ENCODE measurements around the gene IL10RB. TPM values are rescaled to one million over a fixed set of nuclear protein-coding genes. Genes with fewer than 3 reads are reported as not detected.

The IL10RB gene
- total and polyA plus RNA-seq, 2 of the 8 experiments (the other 6 are each of a cell fraction or from before 2014, with no cell fraction given), result 2.7 to 3.2 TPM

DNA sequence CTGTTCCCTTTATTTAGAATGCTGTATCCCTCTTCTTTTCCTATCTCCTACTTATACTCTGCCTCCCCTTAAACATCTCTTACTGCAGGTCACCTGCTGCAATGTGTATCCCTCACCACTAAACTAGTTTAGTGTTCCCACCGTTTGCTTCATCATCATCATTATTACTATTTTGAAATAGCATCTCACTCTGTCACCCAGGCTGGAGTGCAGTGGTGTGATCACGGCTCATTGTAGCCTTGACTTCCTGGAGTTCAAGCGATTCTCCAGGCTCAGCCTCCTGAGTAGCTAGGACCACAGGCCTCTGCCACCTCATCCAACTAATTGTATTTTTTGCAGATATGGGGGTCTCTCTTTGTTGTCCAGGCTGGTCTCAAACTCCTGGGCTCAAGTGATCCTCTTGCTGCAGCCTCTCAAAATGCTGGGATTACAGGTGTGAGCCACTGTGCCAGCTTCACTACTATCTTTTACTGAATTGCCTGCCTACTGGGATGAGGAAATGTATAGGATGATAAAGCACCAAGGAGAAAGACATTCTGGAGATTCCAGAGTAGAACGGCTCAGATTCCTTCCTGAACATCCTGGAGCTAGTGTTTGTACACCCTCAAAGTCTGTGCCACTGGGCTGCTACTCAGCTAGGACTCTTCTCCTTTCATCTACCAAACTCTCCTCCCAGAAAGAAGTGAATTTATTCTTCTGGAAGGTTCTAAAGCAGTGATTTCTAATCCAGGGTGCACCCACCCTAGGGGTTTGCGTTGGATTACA, 50.0 kb downstream of the IL10RB start:
- 82% methylated on average over 5 of the region's 5 CpGs; no CpG with 5 or more reads in 1 of the 2 experiments for WGBS, 2 experiments (ENCODE audit: extremely low coverage in 1 of 2, insufficient coverage in 1 of 2, insufficient read length in 1 of 2, insufficient replicate concordance in 2 of 2, low coverage in 1 of 2, low lambda C conversion rate in 2 of 2, missing lambda C conversion rate in 1 of 2)
- no peak for FAIRE-seq
- no peak for TF ChIP-seq YY1 (IDR thresholded peaks at IDR 0.05; ENCODE audit: low read depth, low read length)
- TF ChIP-seq SIRT6 (IDR thresholded peaks at IDR 0.05; ENCODE audit: low read length), result no peak
- TF ChIP-seq, protein P1, sequence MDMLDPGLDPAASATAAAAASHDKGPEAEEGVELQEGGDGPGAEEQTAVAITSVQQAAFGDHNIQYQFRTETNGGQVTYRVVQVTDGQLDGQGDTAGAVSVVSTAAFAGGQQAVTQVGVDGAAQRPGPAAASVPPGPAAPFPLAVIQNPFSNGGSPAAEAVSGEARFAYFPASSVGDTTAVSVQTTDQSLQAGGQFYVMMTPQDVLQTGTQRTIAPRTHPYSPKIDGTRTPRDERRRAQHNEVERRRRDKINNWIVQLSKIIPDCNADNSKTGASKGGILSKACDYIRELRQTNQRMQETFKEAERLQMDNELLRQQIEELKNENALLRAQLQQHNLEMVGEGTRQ (IDR thresholded peaks at IDR 0.05; ENCODE audit: low read length), result no peak
- TF ChIP-seq SRF (IDR thresholded peaks at IDR 0.05; ENCODE audit: low read depth, low read length), result no peak
- TF ChIP-seq GABPA (IDR thresholded peaks at IDR 0.05; ENCODE audit: borderline replicate concordance, insufficient read depth, low read length), result no peak
- TF ChIP-seq POLR2AphosphoS5 (IDR thresholded peaks at IDR 0.05; ENCODE audit: low read depth, low read length), result no peak
- no peak for TF ChIP-seq SIX5 (IDR thresholded peaks at IDR 0.05; ENCODE audit: low read depth, low read length)
- no peak for TF ChIP-seq HDAC2 (IDR thresholded peaks at IDR 0.05; ENCODE audit: borderline replicate concordance in 1 of 2, low read depth in 2 of 2, low read length in 2 of 2)
- no peak for TF ChIP-seq CEBPB (IDR thresholded peaks at IDR 0.05; ENCODE audit: low read depth, low read length)
- TF ChIP-seq CHD2 (IDR thresholded peaks at IDR 0.05; ENCODE audit: low read length), result no peak

More for the DNA sequence above, 50.0 kb downstream of the IL10RB start:
- Histone ChIP-seq H2BK15ac (ENCODE audit: low read length) (no peak overlapping the region), H3K4me2 (ENCODE audit: insufficient read depth in 1 of 2, low read depth in 2 of 2, low read length in 2 of 2) (no peak overlapping the region), H4K20me1 (replicated peaks in 1 of 2; ENCODE audit: control insufficient read depth in 1 of 2, insufficient read depth in 2 of 2, low read length in 2 of 2) (no peaks in the 10 kb centered on the region), H3K23ac (ENCODE audit: insufficient read length) (no peak overlapping the region), H2BK20ac (ENCODE audit: low read length) (no peak overlapping the region), H3K23me2 (ENCODE audit: low read depth, low read length) (no peaks in the 10 kb centered on the region), H2BK5ac (ENCODE audit: low read depth, low read length) (no peak overlapping the region), H3K36me3 (ENCODE audit: control insufficient read depth in 2 of 4, insufficient read depth in 4 of 4, low read length in 3 of 4) (no peaks in the 10 kb centered on the region), H4K8ac (ENCODE audit: extremely low read depth, insufficient read depth, low read length) (no peak overlapping the region), H3K9me3 (ENCODE audit: insufficient read depth in 2 of 2, low read depth in 1 of 2, low read length in 1 of 2) (no peaks in the 10 kb centered on the region; a peak in 1 of 4 replicates), H3K14ac (ENCODE audit: insufficient read length) (no peak overlapping the region), H3K4me3 (ENCODE audit: extremely low read depth in 1 of 4, insufficient read depth in 2 of 4, low read depth in 3 of 4, low read length in 4 of 4) (no peak overlapping the region), H3K18ac (ENCODE audit: extremely low read depth, low read length) (no peak overlapping the region), H4K5ac (ENCODE audit: insufficient read length, low read depth, low read length) (no peak overlapping the region), H2BK12ac (ENCODE audit: low read depth, low read length) (no peak overlapping the region), H2AFZ (ENCODE audit: low read length) (no peak overlapping the region), H3K4me1 (replicated peaks in 1 of 4; ENCODE audit: control insufficient read depth in 3 of 4, insufficient read depth in 4 of 4, low read length in 3 of 4) (no peaks in the 10 kb centered on the region), H2AK5ac (ENCODE audit: low read depth, low read length) (no peak overlapping the region), H3K27ac (ENCODE audit: low read depth, low read length) (no peak overlapping the region), H3K9ac (replicated peaks in 1 of 4; ENCODE audit: extremely low read depth in 1 of 4, low read depth in 3 of 4, low read length in 3 of 4) (no peak overlapping the region), H3K56ac (replicated peaks; ENCODE audit: insufficient read length, low read depth, low read length) (no peak overlapping the region), H2BK120ac (replicated peaks; ENCODE audit: low read depth, low read length) (no peak overlapping the region), H3K27me3 (replicated peaks in 1 of 4; ENCODE audit: control insufficient read depth in 3 of 4, extremely low read depth in 1 of 4, insufficient read depth in 3 of 4, low read length in 3 of 4) (no peaks in the 10 kb centered on the region), H3K79me2 (ENCODE audit: control insufficient read depth in 1 of 2, insufficient read depth in 2 of 2, low read length in 2 of 2) (no peaks in the 10 kb centered on the region), H3K4ac (replicated peaks; ENCODE audit: insufficient read length, low read depth, low read length) (no peak overlapping the region), H4K91ac (replicated peaks; ENCODE audit: insufficient read length, low read length) (no peak overlapping the region), H3K79me1 (ENCODE audit: low read depth, low read length) (no peaks in the 10 kb centered on the region)
- ChIA-PET POLR2A (ENCODE audit: partially characterized antibody) (interaction anchor here (1.1 kb wide), 1 partner anchor 9 kb away, joined by 3 read pairs; the partner anchor contains the start of gene IFNAR1), CTCF (ENCODE audit: partially characterized antibody) (interaction anchor here (0.7 to 2.3 kb wide), 4 partner anchors 13 to 108 kb away, joined by 3 to 6 read pairs (median 4); no protein-coding TSS in a partner anchor)
- no peak for DNase-seq (ENCODE audit: low read depth in 1 of 2, low spot score in 2 of 2)

Measured in H1 (cell line).